GM12878 (cell line): ENCODE measurements around the gene C1GALT1C1L. TPM values are rescaled to one million over a fixed set of nuclear protein-coding genes. Genes with fewer than 3 reads are reported as not detected.

ENCODE experiments used
- ATAC-seq: fragments of 200-7000 bp; cut with Tn5 transposase; 3 replicates; pipeline ENCODE4 v1.9.1; 2020; ENCODE audit warnings: mild to moderate bottlenecking, moderate library complexity
- BruUV-seq: library from RNA; stranded (reverse); fragments of 400-500 nt; replicated peaks from 2 replicates; lab custom pipeline; 2021; lab: Mats Ljungman, UMichigan
- CTCF ChIA-PET: fragments of 300-600 bp; sonication (Branson Sonifier 250); formaldehyde crosslinking; extraction: SDS; loops from one replicate; lab custom pipeline; 2021; ENCODE audit warnings: inconsistent platforms; lab: Yijun Ruan, JAX
- POLR2A ChIA-PET: fragments of 350-600 bp; formaldehyde crosslinking; extraction: SDS; loops from one replicate; lab custom pipeline; 2021; ENCODE audit warnings: inconsistent platforms; lab: Charles Lee
- RAD21 ChIA-PET: fragments of 300-600 bp; sonication (Branson Sonifier 250); formaldehyde crosslinking; loops from one replicate; lab custom pipeline; 2023; ENCODE audit warnings: antibody characterized with exemption; ENCODE audit not compliant: unreplicated experiment; lab: Charles Lee
- SMC1A ChIA-PET: fragments of 300-600 bp; sonication (Branson Sonifier 250); formaldehyde crosslinking; loops from one replicate; lab custom pipeline; 2023; ENCODE audit not compliant: unreplicated experiment, uncharacterized antibody; lab: Charles Lee
- DNase-seq: peaks from one replicate; pipeline ENCODE4 v3.0.0-alpha.2; 2011; ENCODE audit warnings: low read depth, low spot score
- FAIRE-seq: peaks from 3 replicates; lab custom pipeline; 2011; peaks lifted over from hg19 to GRCh38; lab: Jason Lieb, UNC
- H2AFZ ChIP-seq: 2 replicates; pipeline ENCODE4 v1.6.0; 2011; ENCODE audit warnings: low read depth, low read length, control low read depth; ENCODE audit not compliant: control insufficient read depth
- H3K27ac ChIP-seq: 2 replicates; pipeline ENCODE4 v1.5.1; 2011; ENCODE audit warnings: control low read depth; ENCODE audit not compliant: control insufficient read depth, insufficient read depth
- H3K27me3 ChIP-seq, 2 experiments: replicated peaks in 1 of 2; 2 replicates each; pipeline versions ENCODE4 v1.6.0 to v1.6.1; 2011; ENCODE audit warnings: low read length in 1 of 2; ENCODE audit not compliant: control insufficient read depth in 2 of 2, insufficient read depth in 2 of 2
- H3K36me3 ChIP-seq, 2 experiments: 2 replicates each; pipeline ENCODE4 v1.5.1; 2011; ENCODE audit warnings: low read length in 1 of 2; ENCODE audit not compliant: control insufficient read depth in 2 of 2, insufficient read depth in 2 of 2
- H3K4me1 ChIP-seq: 2 replicates; pipeline ENCODE4 v1.6.1; 2011; ENCODE audit warnings: mild to moderate bottlenecking, low read length, moderate library complexity, mixed read lengths; ENCODE audit not compliant: control insufficient read depth, insufficient read depth
- H3K4me2 ChIP-seq: 2 replicates; pipeline ENCODE4 v1.6.0; 2011; ENCODE audit warnings: control low read depth; ENCODE audit not compliant: control insufficient read depth, insufficient read depth
- H3K4me3 ChIP-seq: fragments of 200-600 bp; sonication (generic); 2 replicates; pipeline ENCODE4 v1.5.1; 2016
- H3K79me2 ChIP-seq: 2 replicates; pipeline ENCODE4 v1.6.0; 2011; ENCODE audit warnings: low read length; ENCODE audit not compliant: control insufficient read depth, insufficient read depth
- H3K9ac ChIP-seq: 2 replicates; pipeline ENCODE4 v1.8.0; 2011; ENCODE audit warnings: low read length, control low read depth, mixed read lengths; ENCODE audit not compliant: control insufficient read depth, insufficient read depth
- H3K9me3 ChIP-seq: replicated peaks from 3 replicates; pipeline ENCODE4 v1.5.1; 2011; ENCODE audit warnings: mild to moderate bottlenecking, low read length; ENCODE audit not compliant: control insufficient read depth, insufficient read depth
- H4K20me1 ChIP-seq: 2 replicates; pipeline ENCODE4 v1.6.0; 2011; ENCODE audit not compliant: control insufficient read depth, insufficient read depth
- BMI1 ChIP-seq: fragments of 450-650 bp; IDR thresholded peaks from 2 replicates; pipeline ENCODE4 v1.6.1; 2016; ENCODE audit warnings: mild to moderate bottlenecking, moderate library complexity, borderline replicate concordance
- JUNB ChIP-seq: IDR thresholded peaks from 2 replicates; pipeline ENCODE4 v1.6.1; 2016; ENCODE audit warnings: antibody characterized with exemption, mild to moderate bottlenecking
- POLR2AphosphoS5 ChIP-seq: IDR thresholded peaks from 2 replicates; pipeline ENCODE4 v1.6.1; 2011; ENCODE audit warnings: mild to moderate bottlenecking, low read length, inconsistent platforms
- RB1 ChIP-seq: fragments of 450-650 bp; formaldehyde crosslinking; IDR thresholded peaks from 2 replicates; pipeline ENCODE4 v1.6.1; 2017; ENCODE audit warnings: mild to moderate bottlenecking, borderline replicate concordance
- RELA ChIP-seq: fragments of 450-650 bp; IDR thresholded peaks from 2 replicates; pipeline ENCODE4 v1.8.0; 2014; ENCODE audit warnings: borderline replicate concordance; ENCODE audit not compliant: partially characterized antibody
- SMAD1 ChIP-seq: fragments of 450-650 bp; IDR thresholded peaks from 2 replicates; pipeline ENCODE4 v1.6.1; 2018; ENCODE audit warnings: mild to moderate bottlenecking, low read depth; ENCODE audit not compliant: partially characterized antibody
- YY1 ChIP-seq: IDR thresholded peaks from 2 replicates; pipeline ENCODE4 v1.6.1; 2011; ENCODE audit warnings: low read depth, mild to moderate bottlenecking, low read length
- WGBS: methylation state at CpG from one replicate; pipeline ENCODE4 v1.1.6; 2016; ENCODE audit warnings: low lambda C conversion rate; ENCODE audit not compliant: insufficient replicate concordance, insufficient coverage; ENCODE audit errors: missing lambda C conversion rate; 5-methylcytosine and 5-hydroxymethylcytosine counted together
- in situ Hi-C: fragments of 300-500 bp; cut with MboI; formaldehyde crosslinking; loops from 9 replicates; pipeline ENCODE4 v1.14.3; 2018; ENCODE audit warnings: mixed read lengths
- intact Hi-C: fragments of 100-400 bp; cut with micrococcal nuclease; formaldehyde crosslinking; loops from one replicate; pipeline ENCODE4 v1.14.2; 2022; ENCODE audit not compliant: unreplicated experiment
- polyA plus RNA-seq, 11 experiments: library from polyadenylated mRNA; depleted of rRNA in 4 of 11; unstranded in 6 of 11; stranded (reverse) in 5 of 11; fragments of >200 nt; fragmentation: Nextera tagmentation in 4 of 11; fragmentation: Illumina TruSeq in 1 of 11; extraction: Ambion mirVana in 4 of 11; extraction: Trizol in 1 of 11; gene quantifications; 1 replicate in 1 of 11; 2 replicates in 10 of 11; pipeline versions ENCODE4 v1.2.1 to v1.2.3, GENCODE V29; 2011 to 2016; ENCODE audit warnings: inconsistent platforms in 2 of 11, missing spikeins in 2 of 11, low read depth in 1 of 11
- total RNA-seq, 4 experiments: library from RNA; depleted of rRNA in 3 of 4; stranded (reverse); fragments of >200 nt in 3 of 4; fragmentation: Illumina TruSeq in 1 of 4; extraction: Trizol in 1 of 4; gene quantifications; 2 replicates each; pipeline versions ENCODE4 v1.2.1 to v1.2.3, GENCODE V29; 2013 to 2021
- TF ChIP-seq, protein P1 (sequence below): fragments of 450-650 bp; IDR thresholded peaks from 2 replicates; pipeline ENCODE4 v1.6.1; 2017; ENCODE audit warnings: mild to moderate bottlenecking, moderate library complexity
- TF ChIP-seq, protein P2 (sequence below): IDR thresholded peaks from 2 replicates; pipeline ENCODE4 v1.6.1; 2011; ENCODE audit warnings: borderline replicate concordance, low read depth, mild to moderate bottlenecking, moderate library complexity, mixed read lengths, low read length; ENCODE audit not compliant: insufficient read depth; ENCODE audit errors: extremely low read length
- TF ChIP-seq, protein P3 (sequence below): fragments of 450-650 bp; IDR thresholded peaks from 2 replicates; pipeline ENCODE4 v1.6.1; 2018; ENCODE audit warnings: mild to moderate bottlenecking, low read depth, moderate library complexity; ENCODE audit not compliant: partially characterized antibody
- TF ChIP-seq, protein P4 (sequence below): IDR thresholded peaks from 2 replicates; pipeline ENCODE4 v1.6.1; 2011; ENCODE audit warnings: low read depth, low read length, improper control_type of control experiment, borderline replicate concordance
- TF ChIP-seq, protein P5 (sequence below): IDR thresholded peaks from 2 replicates; pipeline ENCODE4 v1.6.1; 2012; ENCODE audit warnings: low read depth, low read length, improper control_type of control experiment

C1GALT1C1L gene
- total and polyA plus RNA-seq, 10 of the 15 experiments (the other 5 are each of a cell fraction or from before 2014, with no cell fraction given) = not detected

DNA sequence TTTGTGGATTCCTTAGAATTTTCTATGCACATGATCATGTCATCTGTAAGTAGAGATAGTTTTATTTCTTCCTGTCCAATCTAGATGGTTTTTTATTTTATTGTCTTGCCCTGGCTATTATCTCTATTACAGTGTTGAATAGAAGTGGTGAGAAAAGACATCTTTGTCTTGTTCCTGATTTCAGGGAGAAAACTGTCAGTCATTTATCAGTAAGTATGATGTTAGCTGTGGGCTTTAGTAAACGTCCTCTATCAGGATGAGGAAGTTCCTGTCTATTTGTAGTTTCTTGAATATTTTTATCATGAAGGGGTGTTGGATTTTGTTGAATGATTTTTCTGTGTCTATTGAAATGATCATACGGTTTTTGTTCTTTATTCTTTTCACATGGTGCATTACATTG is 33.9 kb downstream of the C1GALT1C1L start:
- ATAC-seq = no peak
- Histone ChIP-seq H3K9ac (no peak overlapping the region), H4K20me1 (no peaks in the 10 kb centered on the region), H3K4me1 (no peaks in the 10 kb centered on the region), H2AFZ (no peak overlapping the region), H3K27ac (no peak overlapping the region), H3K4me2 (no peak overlapping the region), H3K36me3 (no peaks in the 10 kb centered on the region), H3K9me3 (no peaks in the 10 kb centered on the region; the same call in 1 of the 3 replicates), H3K27me3 (no peaks in the 10 kb centered on the region; a peak in 1 of 4 replicates), H3K4me3 (no peak overlapping the region), H3K79me2 (no peaks in the 10 kb centered on the region)
- RAD21 ChIA-PET = no interaction called here
- CTCF ChIA-PET = no interaction called here
- in situ Hi-C loops = no loop called here
- TF ChIP-seq RELA (no peak), SMAD1 (no peak), BMI1 (no peak), JUNB (no peak), POLR2AphosphoS5 (no peak), RB1 (no peak), YY1 (no peak)
- TF ChIP-seq, protein P1, sequence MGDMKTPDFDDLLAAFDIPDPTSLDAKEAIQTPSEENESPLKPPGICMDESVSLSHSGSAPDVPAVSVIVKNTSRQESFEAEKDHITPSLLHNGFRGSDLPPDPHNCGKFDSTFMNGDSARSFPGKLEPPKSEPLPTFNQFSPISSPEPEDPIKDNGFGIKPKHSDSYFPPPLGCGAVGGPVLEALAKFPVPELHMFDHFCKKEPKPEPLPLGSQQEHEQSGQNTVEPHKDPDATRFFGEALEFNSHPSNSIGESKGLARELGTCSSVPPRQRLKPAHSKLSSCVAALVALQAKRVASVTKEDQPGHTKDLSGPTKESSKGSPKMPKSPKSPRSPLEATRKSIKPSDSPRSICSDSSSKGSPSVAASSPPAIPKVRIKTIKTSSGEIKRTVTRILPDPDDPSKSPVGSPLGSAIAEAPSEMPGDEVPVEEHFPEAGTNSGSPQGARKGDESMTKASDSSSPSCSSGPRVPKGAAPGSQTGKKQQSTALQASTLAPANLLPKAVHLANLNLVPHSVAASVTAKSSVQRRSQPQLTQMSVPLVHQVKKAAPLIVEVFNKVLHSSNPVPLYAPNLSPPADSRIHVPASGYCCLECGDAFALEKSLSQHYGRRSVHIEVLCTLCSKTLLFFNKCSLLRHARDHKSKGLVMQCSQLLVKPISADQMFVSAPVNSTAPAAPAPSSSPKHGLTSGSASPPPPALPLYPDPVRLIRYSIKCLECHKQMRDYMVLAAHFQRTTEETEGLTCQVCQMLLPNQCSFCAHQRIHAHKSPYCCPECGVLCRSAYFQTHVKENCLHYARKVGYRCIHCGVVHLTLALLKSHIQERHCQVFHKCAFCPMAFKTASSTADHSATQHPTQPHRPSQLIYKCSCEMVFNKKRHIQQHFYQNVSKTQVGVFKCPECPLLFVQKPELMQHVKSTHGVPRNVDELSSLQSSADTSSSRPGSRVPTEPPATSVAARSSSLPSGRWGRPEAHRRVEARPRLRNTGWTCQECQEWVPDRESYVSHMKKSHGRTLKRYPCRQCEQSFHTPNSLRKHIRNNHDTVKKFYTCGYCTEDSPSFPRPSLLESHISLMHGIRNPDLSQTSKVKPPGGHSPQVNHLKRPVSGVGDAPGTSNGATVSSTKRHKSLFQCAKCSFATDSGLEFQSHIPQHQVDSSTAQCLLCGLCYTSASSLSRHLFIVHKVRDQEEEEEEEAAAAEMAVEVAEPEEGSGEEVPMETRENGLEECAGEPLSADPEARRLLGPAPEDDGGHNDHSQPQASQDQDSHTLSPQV = no peak
- TF ChIP-seq, protein P2, sequence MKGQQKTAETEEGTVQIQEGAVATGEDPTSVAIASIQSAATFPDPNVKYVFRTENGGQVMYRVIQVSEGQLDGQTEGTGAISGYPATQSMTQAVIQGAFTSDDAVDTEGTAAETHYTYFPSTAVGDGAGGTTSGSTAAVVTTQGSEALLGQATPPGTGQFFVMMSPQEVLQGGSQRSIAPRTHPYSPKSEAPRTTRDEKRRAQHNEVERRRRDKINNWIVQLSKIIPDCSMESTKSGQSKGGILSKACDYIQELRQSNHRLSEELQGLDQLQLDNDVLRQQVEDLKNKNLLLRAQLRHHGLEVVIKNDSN = no peak
- TF ChIP-seq, protein P3, sequence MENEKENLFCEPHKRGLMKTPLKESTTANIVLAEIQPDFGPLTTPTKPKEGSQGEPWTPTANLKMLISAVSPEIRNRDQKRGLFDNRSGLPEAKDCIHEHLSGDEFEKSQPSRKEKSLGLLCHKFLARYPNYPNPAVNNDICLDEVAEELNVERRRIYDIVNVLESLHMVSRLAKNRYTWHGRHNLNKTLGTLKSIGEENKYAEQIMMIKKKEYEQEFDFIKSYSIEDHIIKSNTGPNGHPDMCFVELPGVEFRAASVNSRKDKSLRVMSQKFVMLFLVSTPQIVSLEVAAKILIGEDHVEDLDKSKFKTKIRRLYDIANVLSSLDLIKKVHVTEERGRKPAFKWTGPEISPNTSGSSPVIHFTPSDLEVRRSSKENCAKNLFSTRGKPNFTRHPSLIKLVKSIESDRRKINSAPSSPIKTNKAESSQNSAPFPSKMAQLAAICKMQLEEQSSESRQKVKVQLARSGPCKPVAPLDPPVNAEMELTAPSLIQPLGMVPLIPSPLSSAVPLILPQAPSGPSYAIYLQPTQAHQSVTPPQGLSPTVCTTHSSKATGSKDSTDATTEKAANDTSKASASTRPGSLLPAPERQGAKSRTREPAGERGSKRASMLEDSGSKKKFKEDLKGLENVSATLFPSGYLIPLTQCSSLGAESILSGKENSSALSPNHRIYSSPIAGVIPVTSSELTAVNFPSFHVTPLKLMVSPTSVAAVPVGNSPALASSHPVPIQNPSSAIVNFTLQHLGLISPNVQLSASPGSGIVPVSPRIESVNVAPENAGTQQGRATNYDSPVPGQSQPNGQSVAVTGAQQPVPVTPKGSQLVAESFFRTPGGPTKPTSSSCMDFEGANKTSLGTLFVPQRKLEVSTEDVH = no peak
- TF ChIP-seq, protein P4, sequence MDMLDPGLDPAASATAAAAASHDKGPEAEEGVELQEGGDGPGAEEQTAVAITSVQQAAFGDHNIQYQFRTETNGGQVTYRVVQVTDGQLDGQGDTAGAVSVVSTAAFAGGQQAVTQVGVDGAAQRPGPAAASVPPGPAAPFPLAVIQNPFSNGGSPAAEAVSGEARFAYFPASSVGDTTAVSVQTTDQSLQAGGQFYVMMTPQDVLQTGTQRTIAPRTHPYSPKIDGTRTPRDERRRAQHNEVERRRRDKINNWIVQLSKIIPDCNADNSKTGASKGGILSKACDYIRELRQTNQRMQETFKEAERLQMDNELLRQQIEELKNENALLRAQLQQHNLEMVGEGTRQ = no peak
- TF ChIP-seq, protein P5, sequence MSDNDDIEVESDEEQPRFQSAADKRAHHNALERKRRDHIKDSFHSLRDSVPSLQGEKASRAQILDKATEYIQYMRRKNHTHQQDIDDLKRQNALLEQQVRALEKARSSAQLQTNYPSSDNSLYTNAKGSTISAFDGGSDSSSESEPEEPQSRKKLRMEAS = no peak
- POLR2A ChIA-PET = no interaction called here
- DNase-seq = no peak
- FAIRE-seq = no peak
- intact Hi-C loops = no loop called here
- BruUV-seq = no TSS peak
- 8% methylated on average over 2 of the region's 2 CpGs for WGBS
- SMC1A ChIA-PET = no interaction called here
